Heart left ventricle (tissue), 16 donors: ENCODE data around the gene MPV17. TPM values are rescaled to one million over a fixed set of nuclear protein-coding genes. Genes with fewer than 3 reads are reported as not detected.

Source experiments
- ATAC-seq, 4 donors: fragments of 200-7000 bp; cut with Tn5 transposase; one replicate each; pipeline ENCODE4 v1.9.1; 2020 to 2022; ENCODE audit warnings: moderate library complexity in 4 of 4, mild to moderate bottlenecking in 3 of 4, moderate number of reproducible peaks in 1 of 4
- DNase-seq, 5 donors: peaks; one replicate each; pipeline ENCODE4 v3.0.0-alpha.2; 2020
- H3K27ac ChIP-seq, 12 donors: fragments of 200-600 bp; sonication (generic) in 4 of 12; one replicate each; pipeline versions ENCODE4 v1.5.0 to v1.8.0; 2016 to 2022; ENCODE audit warnings: mild to moderate bottlenecking in 2 of 12
- H3K27me3 ChIP-seq, 9 donors: fragments of 200-600 bp; sonication (generic) in 2 of 9; one replicate each; pipeline versions ENCODE4 v1.5.1 to v1.8.0; 2016 to 2022; ENCODE audit warnings: mild to moderate bottlenecking in 3 of 9
- H3K36me3 ChIP-seq, 9 donors: fragments of 200-600 bp; sonication (generic) in 2 of 9; one replicate each; pipeline versions ENCODE4 v1.5.0 to v1.8.0; 2018 to 2022; ENCODE audit warnings: mild to moderate bottlenecking in 2 of 9
- H3K4me1 ChIP-seq, 12 donors: fragments of 200-600 bp; sonication (generic) in 4 of 12; one replicate each; pipeline versions ENCODE4 v1.5.0 to v1.8.0; 2016 to 2022; ENCODE audit warnings: mild to moderate bottlenecking in 3 of 12
- H3K4me3 ChIP-seq, 12 donors: fragments of 200-600 bp; sonication (generic) in 4 of 12; one replicate each; pipeline versions ENCODE4 v1.5.0 to v1.8.0; 2017 to 2022; ENCODE audit warnings: mild to moderate bottlenecking in 9 of 12, moderate library complexity in 4 of 12
- H3K9me3 ChIP-seq, 12 donors: fragments of 200-600 bp; sonication (generic) in 4 of 12; one replicate each; pipeline versions ENCODE4 v1.5.0 to v1.8.0; 2016 to 2022; ENCODE audit warnings: mild to moderate bottlenecking in 1 of 12
- POLR2A ChIP-seq, 2 donors: fragments of 450-650 bp; IDR thresholded peaks; one replicate each; pipeline ENCODE4 v1.6.1; 2017; ENCODE audit warnings: antibody characterized with exemption in 2 of 2, mild to moderate bottlenecking in 2 of 2, moderate library complexity in 2 of 2
- WGBS, 4 donors: extraction: QIAGEN DNeasy Blood & Tissue Kit in 2 of 4; methylation state at CpG; one replicate each; pipeline versions ENCODE4 v1.1.5 to v1.1.7; 2013 to 2018; 5-methylcytosine and 5-hydroxymethylcytosine counted together
- intact Hi-C, 10 donors: fragments of 100-400 bp; cut with DNase I; formaldehyde crosslinking; loops; one replicate each; pipeline versions ENCODE4 v1.11.1 to v1.14.2; 2022
- polyA plus RNA-seq, 2 donors: library from polyadenylated mRNA; stranded (reverse); fragments of 200-250 nt; gene quantifications; one replicate each; pipeline ENCODE4 v1.2.3, GENCODE V29; 2013
- total RNA-seq, 9 donors: library from RNA; depleted of rRNA in 2 of 9; stranded (reverse); fragments of >200 nt in 2 of 9; fragmentation: NEBNext Ultra II Directional in 3 of 9; extraction: Animal tissue kit (Norgen Biotek cat#: 25700) in 3 of 9; gene quantifications; one replicate each; pipeline versions ENCODE4 v1.1.0 to v1.2.4, GENCODE V29; 2016 to 2023
- TF ChIP-seq, protein P1 (sequence below), 12 donors: fragments of 200-600 bp; sonication (generic) in 4 of 12; IDR thresholded peaks; one replicate each; pipeline versions ENCODE4 v1.5.0 to v1.8.0; 2018 to 2022; ENCODE audit warnings: antibody characterized with exemption in 12 of 12, mild to moderate bottlenecking in 5 of 12
- donor health status: ischemic (EF 13 %, LVEDD 7.1; RV severe dilation, severe dysfunction).
- donor health status: healthy with polysubstance abuse.
- donor health status: DM: no; HTN: yes; CAD: no.
- donor health status: DM: no; HTN: no; CAD: no.
- donor health status: ischemic (EF 25% LVEDD 6.9; RV normal size, moderate dysfunction).
- donor health status: ischemic (EF 25% LVEDD 5.7; RV mildly dilated, moderate dysfunction).
- donor health status: healthy.
- donor health status: DM: yes; HTN: yes; CAD: no.
- donor health status: ischemic (EF 35%, LVEDD 5.7; RV mildly dilated, moderate dysfunction).
- donor health status: nonischemic (EF 11% LVEDD 7.7; RV severe dilation, severe dysfunction).
- donor health status: DM: yes; HTN: yes; CAD: no.
- donor health status: PGD.
- donor health status: ischemic (EF 29% LVEDD 5.4; RV normal size, mild dysfunction).
- donor health status: nonischemic (EF 23%, LVEDD 6.1; RV moderate dilation, normal function).

The MPV17 gene
- total and polyA plus RNA-seq, 11 donors, result 48.8 to 134 (median 66.3) TPM

DNA sequence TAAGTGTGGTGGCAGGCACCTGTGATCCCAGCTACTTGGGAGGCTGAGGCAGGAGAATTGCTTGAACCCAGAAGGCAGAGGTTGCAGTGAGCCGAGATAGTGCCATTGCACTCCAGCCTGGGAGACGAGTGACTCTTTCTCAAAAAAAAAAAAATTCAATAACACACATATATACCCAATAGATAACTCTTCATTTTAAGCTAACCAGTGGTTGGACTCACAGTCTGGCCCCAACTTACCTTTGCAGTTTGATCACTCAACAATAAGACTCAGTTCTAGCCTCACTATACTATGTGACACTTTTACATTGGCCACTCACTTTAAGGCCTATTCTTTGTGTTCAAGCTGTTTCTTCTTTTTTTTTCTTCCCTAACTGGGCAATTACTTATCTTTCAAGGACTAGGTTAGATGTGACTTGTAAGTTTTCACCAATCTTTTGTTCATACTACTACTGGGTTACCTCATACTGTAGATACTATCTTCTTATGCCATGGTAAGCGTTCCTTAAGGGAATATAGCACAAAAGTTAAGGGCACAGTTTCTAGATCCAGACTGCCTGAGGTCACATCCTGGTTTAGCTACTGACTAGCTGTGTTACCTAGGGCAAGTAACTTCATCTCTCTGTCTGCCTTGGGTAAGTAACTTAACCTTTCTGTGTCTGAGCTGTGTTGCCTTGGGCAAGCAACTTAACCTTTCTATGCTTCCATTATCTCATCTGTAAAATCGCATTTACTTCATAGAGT lies 40.0 kb upstream of the MPV17 start:
- no peaks in the 10 kb centered on the region for H3K9me3 ChIP-seq
- H3K36me3 ChIP-seq, result peaks cover 4 to 50% (median 47%) of the 10 kb centered on the region in 9 donors
- no peak overlapping the region for H3K4me3 ChIP-seq
- DNase-seq (no peak), ATAC-seq (no peak)
- TF ChIP-seq, protein P1, sequence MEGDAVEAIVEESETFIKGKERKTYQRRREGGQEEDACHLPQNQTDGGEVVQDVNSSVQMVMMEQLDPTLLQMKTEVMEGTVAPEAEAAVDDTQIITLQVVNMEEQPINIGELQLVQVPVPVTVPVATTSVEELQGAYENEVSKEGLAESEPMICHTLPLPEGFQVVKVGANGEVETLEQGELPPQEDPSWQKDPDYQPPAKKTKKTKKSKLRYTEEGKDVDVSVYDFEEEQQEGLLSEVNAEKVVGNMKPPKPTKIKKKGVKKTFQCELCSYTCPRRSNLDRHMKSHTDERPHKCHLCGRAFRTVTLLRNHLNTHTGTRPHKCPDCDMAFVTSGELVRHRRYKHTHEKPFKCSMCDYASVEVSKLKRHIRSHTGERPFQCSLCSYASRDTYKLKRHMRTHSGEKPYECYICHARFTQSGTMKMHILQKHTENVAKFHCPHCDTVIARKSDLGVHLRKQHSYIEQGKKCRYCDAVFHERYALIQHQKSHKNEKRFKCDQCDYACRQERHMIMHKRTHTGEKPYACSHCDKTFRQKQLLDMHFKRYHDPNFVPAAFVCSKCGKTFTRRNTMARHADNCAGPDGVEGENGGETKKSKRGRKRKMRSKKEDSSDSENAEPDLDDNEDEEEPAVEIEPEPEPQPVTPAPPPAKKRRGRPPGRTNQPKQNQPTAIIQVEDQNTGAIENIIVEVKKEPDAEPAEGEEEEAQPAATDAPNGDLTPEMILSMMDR (IDR thresholded peaks at IDR 0.05), result no peak
- TF ChIP-seq POLR2A (IDR thresholded peaks at IDR 0.05), result no peak
- peaks cover 0 to 7% (median 6%) of the 10 kb centered on the region in 12 donors for H3K4me1 ChIP-seq
- no peak overlapping the region for H3K27ac ChIP-seq
- no peaks in the 10 kb centered on the region for H3K27me3 ChIP-seq
- WGBS, 4 donors, result 85 to 91% (median 90%) methylated on average over 4 of the region's 4 CpGs
- intact Hi-C loops, result no loop called here

DNA sequence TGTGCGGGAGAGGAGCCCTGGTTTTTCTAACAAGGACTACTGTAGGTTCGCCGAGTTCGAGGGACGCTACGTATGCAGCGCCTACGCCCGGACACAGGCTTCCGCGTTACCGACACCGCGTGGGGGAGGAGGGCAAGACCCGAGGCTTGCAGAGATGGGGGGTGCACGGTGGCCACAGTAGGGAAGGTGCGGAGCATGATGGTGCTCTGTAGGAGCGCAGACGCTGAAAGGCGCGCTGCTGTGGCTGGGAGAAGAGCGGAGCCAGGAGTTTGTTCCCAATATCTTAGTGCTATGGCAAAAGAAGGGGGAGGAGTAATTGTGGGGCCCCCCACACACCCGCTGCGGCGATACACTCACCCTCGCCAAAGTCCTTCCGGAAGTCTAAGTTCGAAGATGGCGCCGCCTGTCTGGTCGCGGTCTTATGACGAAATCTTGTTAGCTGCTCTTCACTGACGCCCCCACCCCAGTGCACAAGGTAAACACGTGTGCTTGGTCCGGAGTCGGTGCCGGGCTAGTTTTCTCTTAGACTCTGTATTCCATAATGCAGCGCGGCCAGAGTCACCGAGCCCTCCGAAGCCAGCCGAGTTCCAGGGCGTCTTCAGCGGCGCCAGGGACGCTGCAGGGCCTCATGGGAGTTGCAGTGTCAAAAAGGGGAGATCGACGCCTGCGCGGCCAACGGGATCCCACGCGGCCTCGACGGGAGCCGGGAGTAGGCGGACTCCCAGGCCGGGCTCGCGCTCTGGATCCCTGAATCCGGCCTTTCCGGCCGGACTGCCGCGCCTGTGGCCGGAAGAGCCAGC lies 33.7 kb upstream of the MPV17 start, which contains the start of gene GTF3C2:
Gene GTF3C2, minus strand, starts transcription at position 383 of the 800 bp plus-strand sequence. CDS start 13,210 bp downstream, outside the sequence.
- no peaks in the 10 kb centered on the region for H3K36me3 ChIP-seq
- no peaks in the 10 kb centered on the region for H3K27me3 ChIP-seq
- WGBS, 4 donors, result 0% methylated on average over 58 to 67 of the region's 67 CpGs
- ATAC-seq, result peak; percentile 97 to 98 (median 98)
- peak in 1 of 2 donors; percentile 44 for TF ChIP-seq POLR2A (IDR thresholded peaks at IDR 0.05)
- TF ChIP-seq, protein P1 (IDR thresholded peaks at IDR 0.05), result peak in 2 of 12 donors; percentile 10 to 21
- intact Hi-C loops, result loop anchor here in 4 of 10 donors (1.0 to 5.0 kb wide), 6 partner anchors 14 to 52 kb away; partner anchors contain the start of genes MPV17 (in 4 of the 4), EIF2B4 (in 3 of the 4), SNX17 (in 3 of the 4) and PPM1G (in 1 of the 4)
- H3K4me3 ChIP-seq, result peak within 1 kb of the TSS; percentile 61 to 97 (median 84)
- peak; percentile 95 to 97 (median 95) for DNase-seq
- H3K27ac ChIP-seq, result peak within 1 kb of the TSS; percentile 66 to 98 (median 88)
- H3K4me1 ChIP-seq, result peaks cover 4 to 57% (median 27%) of the 10 kb centered on the region in 12 donors
- no peaks in the 10 kb centered on the region for H3K9me3 ChIP-seq

DNA sequence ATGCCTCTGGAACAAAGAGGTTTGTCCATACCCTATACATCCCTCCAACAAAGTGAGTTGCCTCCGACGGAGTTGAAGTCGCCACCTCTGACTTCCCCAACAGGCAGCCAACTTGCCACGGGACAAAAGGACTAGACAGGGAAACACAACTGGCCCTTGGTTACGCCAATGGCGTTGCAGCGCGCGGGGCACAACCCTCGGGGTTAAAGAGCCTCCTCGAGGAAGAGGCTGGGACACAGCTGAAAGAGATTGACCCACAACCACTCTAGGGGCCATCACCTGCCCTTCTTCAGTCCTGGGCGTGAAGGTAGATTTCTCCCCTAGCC lies 33.1 kb upstream of the MPV17 start:
- Histone ChIP-seq H3K27ac (peak overlapping the region; percentile 66 to 98 (median 88)), H3K27me3 (no peaks in the 10 kb centered on the region), H3K36me3 (no peaks in the 10 kb centered on the region), H3K9me3 (no peaks in the 10 kb centered on the region), H3K4me3 (peak overlapping the region; percentile 61 to 97 (median 84)), H3K4me1 (peaks cover 4 to 57% (median 27%) of the 10 kb centered on the region in 12 donors)
- intact Hi-C loops, result loop anchor here in 4 of 10 donors (1.0 to 5.0 kb wide), 5 partner anchors 14 to 53 kb away; partner anchors contain the start of genes EIF2B4 (in 3 of the 4), MPV17 (in 3 of the 4), SNX17 (in 3 of the 4) and PPM1G (in 1 of the 4)
- TF ChIP-seq, protein P1 (IDR thresholded peaks at IDR 0.05), result no peak
- TF ChIP-seq POLR2A (IDR thresholded peaks at IDR 0.05), result no peak
- ATAC-seq, result peak; percentile 12 to 19 (median 14)
- DNase-seq, result peak in 4 of 5 donors; percentile 34 to 65 (median 40)
- WGBS, 4 donors, result 0 to 2% (median 0%) methylated on average over 10 to 12 of the region's 12 CpGs

DNA sequence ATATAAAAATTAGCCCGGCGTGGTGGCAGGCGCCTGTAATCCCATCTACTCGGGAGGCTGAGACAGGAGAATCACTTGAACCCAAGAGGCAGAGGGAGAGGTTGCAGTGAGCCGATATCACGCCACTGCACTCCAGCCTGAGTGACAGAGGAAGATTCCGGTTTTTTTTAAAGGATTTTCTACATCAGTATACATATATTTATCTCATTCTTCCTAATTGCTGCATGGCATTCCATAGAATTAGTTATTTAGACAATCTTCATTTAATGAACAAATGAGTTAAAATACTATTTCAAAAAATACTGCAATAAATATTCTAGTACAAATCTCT lies 31.7 kb upstream of the MPV17 start:
- Histone ChIP-seq H3K27me3 (no peaks in the 10 kb centered on the region), H3K36me3 (peaks cover 0 to 9% (median 0%) of the 10 kb centered on the region in 9 donors), H3K27ac (no peak overlapping the region), H3K4me3 (no peak overlapping the region), H3K4me1 (peaks cover 4 to 57% (median 27%) of the 10 kb centered on the region in 12 donors), H3K9me3 (no peaks in the 10 kb centered on the region)
- TF ChIP-seq, protein P1 (IDR thresholded peaks at IDR 0.05), result no peak
- TF ChIP-seq POLR2A (IDR thresholded peaks at IDR 0.05), result no peak
- 93 to 95% (median 94%) methylated on average over 7 of the region's 7 CpGs for WGBS, 4 donors
- no peak for ATAC-seq
- no peak for DNase-seq
- intact Hi-C loops, result no loop called here
